WTC11 (cell line): ENCODE measurements around the gene NRBF2.

Source experiments
- CREB1 ChIP-seq: sonication (generic); formaldehyde crosslinking; IDR thresholded peaks from 2 replicates; pipeline ENCODE4 v1.8.0; 2023; ENCODE audit warnings: mild to moderate bottlenecking, missing genetic modification reagents
- ZNF121 ChIP-seq: sonication (generic); formaldehyde crosslinking; IDR thresholded peaks from 2 replicates; pipeline ENCODE4 v1.8.0; 2023; ENCODE audit warnings: missing genetic modification reagents
- TF ChIP-seq, protein P1 (sequence below): sonication (generic); formaldehyde crosslinking; IDR thresholded peaks from 2 replicates; pipeline ENCODE4 v1.8.1; 2022; ENCODE audit warnings: low read depth, mild to moderate bottlenecking, moderate library complexity, missing genetic modification reagents, borderline replicate concordance
- TF ChIP-seq, protein P2 (sequence below): sonication (generic); formaldehyde crosslinking; IDR thresholded peaks from 2 replicates; pipeline ENCODE4 v1.8.1; 2023; ENCODE audit warnings: mild to moderate bottlenecking, moderate library complexity, missing genetic modification reagents
- TF ChIP-seq, protein P3 (sequence below): sonication (generic); formaldehyde crosslinking; IDR thresholded peaks from 2 replicates; pipeline ENCODE4 v1.8.1; 2023; ENCODE audit warnings: mild to moderate bottlenecking, missing genetic modification reagents, moderate library complexity

DNA sequence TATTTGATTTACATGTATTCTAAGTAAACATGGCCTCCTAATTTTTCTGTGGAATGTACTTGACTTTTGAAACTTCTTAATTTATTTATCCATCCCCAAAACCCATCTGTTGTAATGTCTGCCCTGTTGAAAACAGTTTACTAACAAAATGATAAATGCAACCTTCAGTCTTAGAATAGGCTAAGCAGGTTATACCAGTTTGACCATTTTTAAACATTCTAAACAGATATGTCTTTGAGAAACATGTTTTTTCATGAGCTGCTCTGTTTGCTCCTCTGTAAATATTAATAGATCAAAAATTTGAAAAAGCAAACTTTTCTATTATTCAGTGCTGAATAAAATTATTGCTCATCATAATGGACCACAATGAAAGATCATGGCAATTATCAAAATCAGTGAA is 33.4 kb upstream of the NRBF2 start:
- TF ChIP-seq, protein P1, sequence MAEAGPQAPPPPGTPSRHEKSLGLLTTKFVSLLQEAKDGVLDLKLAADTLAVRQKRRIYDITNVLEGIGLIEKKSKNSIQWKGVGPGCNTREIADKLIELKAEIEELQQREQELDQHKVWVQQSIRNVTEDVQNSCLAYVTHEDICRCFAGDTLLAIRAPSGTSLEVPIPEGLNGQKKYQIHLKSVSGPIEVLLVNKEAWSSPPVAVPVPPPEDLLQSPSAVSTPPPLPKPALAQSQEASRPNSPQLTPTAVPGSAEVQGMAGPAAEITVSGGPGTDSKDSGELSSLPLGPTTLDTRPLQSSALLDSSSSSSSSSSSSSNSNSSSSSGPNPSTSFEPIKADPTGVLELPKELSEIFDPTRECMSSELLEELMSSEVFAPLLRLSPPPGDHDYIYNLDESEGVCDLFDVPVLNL (CRISPR knock-in tag) = no peak
- TF ChIP-seq, protein P2, sequence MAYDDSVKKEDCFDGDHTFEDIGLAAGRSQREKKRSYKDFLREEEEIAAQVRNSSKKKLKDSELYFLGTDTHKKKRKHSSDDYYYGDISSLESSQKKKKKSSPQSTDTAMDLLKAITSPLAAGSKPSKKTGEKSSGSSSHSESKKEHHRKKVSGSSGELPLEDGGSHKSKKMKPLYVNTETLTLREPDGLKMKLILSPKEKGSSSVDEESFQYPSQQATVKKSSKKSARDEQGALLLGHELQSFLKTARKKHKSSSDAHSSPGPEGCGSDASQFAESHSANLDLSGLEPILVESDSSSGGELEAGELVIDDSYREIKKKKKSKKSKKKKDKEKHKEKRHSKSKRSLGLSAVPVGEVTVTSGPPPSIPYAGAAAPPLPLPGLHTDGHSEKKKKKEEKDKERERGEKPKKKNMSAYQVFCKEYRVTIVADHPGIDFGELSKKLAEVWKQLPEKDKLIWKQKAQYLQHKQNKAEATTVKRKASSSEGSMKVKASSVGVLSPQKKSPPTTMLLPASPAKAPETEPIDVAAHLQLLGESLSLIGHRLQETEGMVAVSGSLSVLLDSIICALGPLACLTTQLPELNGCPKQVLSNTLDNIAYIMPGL (CRISPR knock-in tag) = no peak
- TF ChIP-seq ZNF121 (CRISPR knock-in tag) (no peak), CREB1 (CRISPR knock-in tag) (no peak)
- TF ChIP-seq, protein P3, sequence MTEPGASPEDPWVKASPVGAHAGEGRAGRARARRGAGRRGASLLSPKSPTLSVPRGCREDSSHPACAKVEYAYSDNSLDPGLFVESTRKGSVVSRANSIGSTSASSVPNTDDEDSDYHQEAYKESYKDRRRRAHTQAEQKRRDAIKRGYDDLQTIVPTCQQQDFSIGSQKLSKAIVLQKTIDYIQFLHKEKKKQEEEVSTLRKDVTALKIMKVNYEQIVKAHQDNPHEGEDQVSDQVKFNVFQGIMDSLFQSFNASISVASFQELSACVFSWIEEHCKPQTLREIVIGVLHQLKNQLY (CRISPR knock-in tag) = no peak
